SH-SY5Y (cell line): Measurements from ENCODE around the gene ATP9B.

Source experiments
- GATA2 ChIP-seq: IDR thresholded peaks from 2 replicates; pipeline ENCODE4 v1.6.1; 2011; ENCODE audit warnings: mild to moderate bottlenecking, low read depth, low read length
- GATA3 ChIP-seq: IDR thresholded peaks from 2 replicates; pipeline ENCODE4 v1.6.1; 2011; ENCODE audit warnings: low read depth, mild to moderate bottlenecking, low read length, moderate library complexity

- TF ChIP-seq GATA2 (no peak), GATA3 (no peak)
Measured at GRCh38 chr18:79372461-79372860, 303.3 kb downstream of the ATP9B start.
